A549 (cell line): ENCODE measurements around the gene ZSWIM3. TPM values are rescaled to one million over a fixed set of nuclear protein-coding genes. Genes with fewer than 3 reads are reported as not detected.

Experiments
- ATAC-seq, 2 experiments: fragments of 200-7000 bp in 1 of 2; fragments of >200 bp in 1 of 2; cut with Nextera tagmentation in 1 of 2; cut with Tn5 transposase in 1 of 2; 3 replicates each; pipeline versions ENCODE4 v1.8.0 to v1.9.1; 2018 to 2020; ENCODE audit warnings: mild to moderate bottlenecking in 1 of 2, moderate library complexity in 1 of 2
- CTCF ChIA-PET: fragments of 300-600 bp; sonication (Branson Sonifier 250); formaldehyde crosslinking; extraction: SDS; loops from one replicate; lab custom pipeline; 2021; ENCODE audit warnings: antibody characterized with exemption, inconsistent platforms; lab: Yijun Ruan, JAX
- POLR2A ChIA-PET: fragments of 350-600 bp; formaldehyde crosslinking; extraction: SDS; loops from one replicate; lab custom pipeline; 2021; ENCODE audit warnings: antibody characterized with exemption, inconsistent platforms; lab: Yijun Ruan, JAX
- DNase-seq, 2 experiments: peaks; one replicate each; pipeline versions ENCODE4 v3.0.0 to v3.0.0-alpha.2; 2011 to 2016; ENCODE audit warnings: low read depth in 1 of 2, low spot score in 1 of 2
- FAIRE-seq: peaks from 2 replicates; lab custom pipeline; 2011; peaks lifted over from hg19 to GRCh38; lab: Jason Lieb, UNC
- H3K27ac ChIP-seq, 2 experiments: fragments of >200 bp; sonication (Bioruptor Twin); formaldehyde crosslinking; 3 replicates each; pipeline ENCODE4 v1.5.1; 2016 to 2017
- H3K4me1 ChIP-seq: fragments of >200 bp; sonication (Bioruptor Twin); formaldehyde crosslinking; 3 replicates; pipeline ENCODE4 v1.6.1; 2016
- H3K4me2 ChIP-seq: fragments of >200 bp; sonication (Bioruptor Twin); formaldehyde crosslinking; 3 replicates; pipeline ENCODE4 v1.6.1; 2016
- H3K4me3 ChIP-seq: fragments of >200 bp; sonication (Bioruptor Twin); formaldehyde crosslinking; 3 replicates; pipeline ENCODE4 v1.5.1; 2016
- H3K9me3 ChIP-seq: fragments of >200 bp; sonication (Bioruptor Twin); formaldehyde crosslinking; 3 replicates; pipeline ENCODE4 v1.6.1; 2016
- BHLHE40 ChIP-seq: IDR thresholded peaks from 2 replicates; pipeline ENCODE4 v1.6.1; 2012; ENCODE audit warnings: low read depth, low read length, inconsistent platforms
- CBX2 ChIP-seq: fragments of 200-600 bp; sonication (generic); IDR thresholded peaks from 2 replicates; pipeline ENCODE4 v1.6.1; 2016; ENCODE audit warnings: low read depth, mild to moderate bottlenecking, borderline replicate concordance
- CHD4 ChIP-seq: fragments of 200-600 bp; sonication (generic); IDR thresholded peaks from 2 replicates; pipeline ENCODE4 v1.6.1; 2016; ENCODE audit warnings: antibody characterized with exemption, mild to moderate bottlenecking, borderline replicate concordance
- EP300 ChIP-seq, 2 experiments: fragments of >200 bp; sonication (Bioruptor Twin); formaldehyde crosslinking; IDR thresholded peaks; 2 replicates in 1 of 2; 3 replicates in 1 of 2; pipeline ENCODE4 v1.6.1; 2016 to 2017
- FOXS1 ChIP-seq: fragments of 250-450 bp; sonication (Bioruptor Pico); IDR thresholded peaks from 2 replicates; pipeline ENCODE4 v1.5.0; 2020; ENCODE audit warnings: mild to moderate bottlenecking, moderate library complexity
- HDAC2 ChIP-seq: fragments of 200-600 bp; sonication (generic); IDR thresholded peaks from 2 replicates; pipeline ENCODE4 v1.6.1; 2016
- HEYL ChIP-seq: fragments of 250-450 bp; sonication (Bioruptor Pico); IDR thresholded peaks from 2 replicates; pipeline ENCODE4 v1.8.0; 2021; ENCODE audit warnings: mild to moderate bottlenecking, moderate library complexity
- HOXB13 ChIP-seq: fragments of 250-450 bp; sonication (Bioruptor Pico); IDR thresholded peaks from 2 replicates; pipeline ENCODE4 v1.5.0; 2020; ENCODE audit warnings: low read depth, mild to moderate bottlenecking, moderate library complexity
- HOXB5 ChIP-seq: fragments of 250-450 bp; sonication (Bioruptor Pico); IDR thresholded peaks from 2 replicates; pipeline ENCODE4 v1.5.0; 2020; ENCODE audit warnings: mild to moderate bottlenecking, moderate library complexity
- JUN ChIP-seq, 2 experiments: fragments of >200 bp; sonication (Bioruptor Twin); formaldehyde crosslinking; IDR thresholded peaks; 2 replicates in 1 of 2; 3 replicates in 1 of 2; pipeline ENCODE4 v1.6.1; 2016 to 2017
- KDM5A ChIP-seq: fragments of 200-600 bp; sonication (generic); IDR thresholded peaks from 2 replicates; pipeline ENCODE4 v1.6.1; 2016; ENCODE audit warnings: antibody characterized with exemption, mild to moderate bottlenecking
- MAFK ChIP-seq: fragments of 450-650 bp; IDR thresholded peaks from 2 replicates; pipeline ENCODE4 v1.6.1; 2014; ENCODE audit not compliant: partially characterized antibody
- MYC ChIP-seq: IDR thresholded peaks from 2 replicates; pipeline ENCODE4 v1.6.1; 2012; ENCODE audit warnings: mild to moderate bottlenecking, inconsistent platforms, low read length, improper control_type of control experiment, borderline replicate concordance
- NFE2L2 ChIP-seq: fragments of 150-350 bp; conservative IDR thresholded peaks from 2 replicates; pipeline ENCODE4 v1.6.1; 2014; ENCODE audit warnings: low read length
- RARB ChIP-seq: fragments of 250-450 bp; sonication (Bioruptor Pico); IDR thresholded peaks from 2 replicates; pipeline ENCODE4 v1.8.0; 2021; ENCODE audit warnings: mild to moderate bottlenecking, moderate library complexity
- RFX5 ChIP-seq: fragments of 450-650 bp; IDR thresholded peaks from 2 replicates; pipeline ENCODE4 v1.7.1; 2014; ENCODE audit warnings: antibody characterized with exemption, mild to moderate bottlenecking, moderate library complexity
- ZC3H11A ChIP-seq: fragments of 450-650 bp; IDR thresholded peaks from 2 replicates; pipeline ENCODE4 v1.6.1; 2014; ENCODE audit warnings: antibody characterized with exemption, mild to moderate bottlenecking
- ZNF302 ChIP-seq: fragments of 250-450 bp; sonication (Bioruptor Pico); IDR thresholded peaks from 2 replicates; pipeline ENCODE4 v1.9.0; 2021; ENCODE audit warnings: inconsistent platforms, mild to moderate bottlenecking, moderate library complexity
- WGBS: methylation state at CpG from one replicate; pipeline ENCODE4 v1.1.6; 2017; ENCODE audit errors: missing lambda C conversion rate; 5-methylcytosine and 5-hydroxymethylcytosine counted together
- polyA plus RNA-seq, 4 experiments: library from polyadenylated mRNA; depleted of rRNA in 3 of 4; stranded (reverse); fragments of >200 nt; fragmentation: RNase III in 1 of 4; extraction: RNeasy Plus Mini Kit Qiagen cat#74134 plus additional on column Dnase treatment in 1 of 4; gene quantifications; 2 replicates in 3 of 4; 3 replicates in 1 of 4; pipeline ENCODE4 v1.2.3, GENCODE V29; 2011 to 2017
- TF ChIP-seq, protein P1 (sequence below): IDR thresholded peaks from 2 replicates; pipeline ENCODE4 v1.6.1; 2012
- TF ChIP-seq, protein P2 (sequence below): IDR thresholded peaks from 2 replicates; pipeline ENCODE4 v1.6.1; 2012; ENCODE audit warnings: low read depth, borderline replicate concordance
- TF ChIP-seq, protein P3 (sequence below): fragments of 250-450 bp; sonication (Bioruptor Pico); IDR thresholded peaks from 2 replicates; pipeline ENCODE4 v1.5.0; 2020; ENCODE audit warnings: low read depth, mild to moderate bottlenecking, moderate library complexity
- TF ChIP-seq, protein P4 (sequence below): IDR thresholded peaks from 2 replicates; pipeline ENCODE4 v1.6.1; 2012
- TF ChIP-seq, protein P5 (sequence below): fragments of 250-450 bp; sonication (Bioruptor Pico); IDR thresholded peaks from 2 replicates; pipeline ENCODE4 v1.5.0; 2021; ENCODE audit warnings: mild to moderate bottlenecking, moderate library complexity, borderline replicate concordance
- TF ChIP-seq, protein P6 (sequence below): fragments of >200 bp; sonication (Bioruptor Twin); formaldehyde crosslinking; IDR thresholded peaks from 2 replicates; pipeline ENCODE4 v1.6.1; 2016
- TF ChIP-seq, protein P7 (sequence below): fragments of 150-350 bp; IDR thresholded peaks from 2 replicates; pipeline ENCODE4 v1.6.1; 2014; ENCODE audit warnings: low read depth, mild to moderate bottlenecking, low read length

Gene ZSWIM3
- polyA plus RNA-seq, 2 of the 4 experiments (the other 2 are of a cell fraction), result 1.1 to 1.3 TPM

DNA sequence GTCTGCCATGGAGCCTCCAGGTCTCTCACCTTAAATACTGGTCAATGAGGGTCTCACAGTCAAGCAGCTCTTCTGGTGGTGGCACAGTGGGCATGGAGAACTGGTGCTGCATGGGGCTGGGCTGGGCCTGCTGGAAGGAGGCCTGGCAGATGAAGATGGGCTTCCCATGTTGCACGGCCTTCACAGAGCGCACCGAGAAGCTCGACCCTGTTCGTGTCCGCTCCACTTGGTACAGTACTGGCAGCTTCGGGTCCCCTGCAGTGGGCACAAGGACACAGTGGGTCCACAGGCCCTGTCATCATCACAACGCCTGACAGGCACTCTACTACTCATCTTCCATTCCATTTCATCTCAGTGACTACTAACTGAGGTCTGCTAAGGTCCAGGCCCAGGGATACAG lies 9.0 kb upstream of the ZSWIM3 start:
- no peak overlapping the region for H3K4me3 ChIP-seq
- FAIRE-seq (no peak), DNase-seq (no peak)
- POLR2A ChIA-PET, result no interaction called here
- no peaks in the 10 kb centered on the region for H3K4me1 ChIP-seq
- H3K9me3 ChIP-seq, result no peaks in the 10 kb centered on the region
- TF ChIP-seq, protein P1, sequence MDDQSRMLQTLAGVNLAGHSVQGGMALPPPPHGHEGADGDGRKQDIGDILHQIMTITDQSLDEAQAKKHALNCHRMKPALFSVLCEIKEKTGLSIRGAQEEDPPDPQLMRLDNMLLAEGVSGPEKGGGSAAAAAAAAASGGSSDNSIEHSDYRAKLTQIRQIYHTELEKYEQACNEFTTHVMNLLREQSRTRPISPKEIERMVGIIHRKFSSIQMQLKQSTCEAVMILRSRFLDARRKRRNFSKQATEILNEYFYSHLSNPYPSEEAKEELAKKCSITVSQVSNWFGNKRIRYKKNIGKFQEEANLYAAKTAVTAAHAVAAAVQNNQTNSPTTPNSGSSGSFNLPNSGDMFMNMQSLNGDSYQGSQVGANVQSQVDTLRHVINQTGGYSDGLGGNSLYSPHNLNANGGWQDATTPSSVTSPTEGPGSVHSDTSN, result no peak
- TF ChIP-seq ZC3H11A (no peak), CBX2 (no peak), HOXB13 (CRISPR knock-in tag) (no peak), MYC (no peak), FOXS1 (CRISPR knock-in tag) (no peak), HEYL (CRISPR knock-in tag) (no peak)
- TF ChIP-seq, protein P2, sequence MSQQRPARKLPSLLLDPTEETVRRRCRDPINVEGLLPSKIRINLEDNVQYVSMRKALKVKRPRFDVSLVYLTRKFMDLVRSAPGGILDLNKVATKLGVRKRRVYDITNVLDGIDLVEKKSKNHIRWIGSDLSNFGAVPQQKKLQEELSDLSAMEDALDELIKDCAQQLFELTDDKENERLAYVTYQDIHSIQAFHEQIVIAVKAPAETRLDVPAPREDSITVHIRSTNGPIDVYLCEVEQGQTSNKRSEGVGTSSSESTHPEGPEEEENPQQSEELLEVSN, result no peak
- TF ChIP-seq, all 56 proteins: peak for 0
- Histone ChIP-seq H3K4me2 (no peak overlapping the region), H3K27ac (no peak overlapping the region)
- 92% methylated on average over 8 of the region's 8 CpGs for WGBS
- CTCF ChIA-PET, result interaction anchor here (0.6 kb wide), 1 partner anchor 48 kb away, joined by 3 read pairs; no protein-coding TSS in a partner anchor
- ATAC-seq, result peak in 1 of 2 experiments; percentile 20; a peak in 1 of 6 replicates

DNA sequence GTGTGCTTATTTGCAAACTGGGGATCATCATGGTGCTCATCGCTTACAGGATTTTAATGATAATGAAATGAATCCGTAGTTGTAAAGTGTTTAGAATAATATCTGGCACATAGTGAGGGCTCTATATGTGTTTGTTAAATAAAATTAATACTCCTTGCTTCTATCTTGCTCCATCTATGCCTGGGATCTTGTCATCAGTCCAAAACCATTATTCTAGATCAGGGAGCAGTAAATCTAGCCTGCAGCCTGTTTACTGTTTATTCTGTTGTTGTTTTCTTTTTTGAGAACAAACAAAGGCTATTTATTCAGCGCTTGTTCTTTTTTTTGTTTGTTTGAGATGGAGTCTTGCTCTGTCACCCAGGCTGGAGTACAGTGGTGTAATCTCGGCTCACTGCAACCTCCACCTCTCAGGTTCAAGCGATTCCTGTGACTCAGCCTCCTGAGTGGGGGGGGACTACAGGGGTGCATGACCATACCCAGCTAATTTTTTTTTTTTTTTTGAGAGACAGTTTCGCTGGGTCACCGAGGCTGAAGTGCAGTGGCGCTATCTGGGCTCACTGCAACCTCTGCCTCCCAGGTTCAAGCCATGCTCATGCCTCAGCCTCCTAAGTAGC lies 8.3 kb upstream of the ZSWIM3 start:
- ChIA-PET CTCF (interaction anchor here (0.7 to 1.3 kb wide), 2 partner anchors 19 to 104 kb away, joined by 3 to 4 read pairs; no protein-coding TSS in a partner anchor), POLR2A (no interaction called here)
- no peak for TF ChIP-seq NFE2L2
- TF ChIP-seq, protein P3, sequence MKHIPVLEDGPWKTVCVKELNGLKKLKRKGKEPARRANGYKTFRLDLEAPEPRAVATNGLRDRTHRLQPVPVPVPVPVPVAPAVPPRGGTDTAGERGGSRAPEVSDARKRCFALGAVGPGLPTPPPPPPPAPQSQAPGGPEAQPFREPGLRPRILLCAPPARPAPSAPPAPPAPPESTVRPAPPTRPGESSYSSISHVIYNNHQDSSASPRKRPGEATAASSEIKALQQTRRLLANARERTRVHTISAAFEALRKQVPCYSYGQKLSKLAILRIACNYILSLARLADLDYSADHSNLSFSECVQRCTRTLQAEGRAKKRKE, result no peak
- TF ChIP-seq ZC3H11A, result no peak
- no peak for TF ChIP-seq CHD4
- TF ChIP-seq, protein P4, sequence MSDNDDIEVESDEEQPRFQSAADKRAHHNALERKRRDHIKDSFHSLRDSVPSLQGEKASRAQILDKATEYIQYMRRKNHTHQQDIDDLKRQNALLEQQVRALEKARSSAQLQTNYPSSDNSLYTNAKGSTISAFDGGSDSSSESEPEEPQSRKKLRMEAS, result no peak
- TF ChIP-seq, protein P5, sequence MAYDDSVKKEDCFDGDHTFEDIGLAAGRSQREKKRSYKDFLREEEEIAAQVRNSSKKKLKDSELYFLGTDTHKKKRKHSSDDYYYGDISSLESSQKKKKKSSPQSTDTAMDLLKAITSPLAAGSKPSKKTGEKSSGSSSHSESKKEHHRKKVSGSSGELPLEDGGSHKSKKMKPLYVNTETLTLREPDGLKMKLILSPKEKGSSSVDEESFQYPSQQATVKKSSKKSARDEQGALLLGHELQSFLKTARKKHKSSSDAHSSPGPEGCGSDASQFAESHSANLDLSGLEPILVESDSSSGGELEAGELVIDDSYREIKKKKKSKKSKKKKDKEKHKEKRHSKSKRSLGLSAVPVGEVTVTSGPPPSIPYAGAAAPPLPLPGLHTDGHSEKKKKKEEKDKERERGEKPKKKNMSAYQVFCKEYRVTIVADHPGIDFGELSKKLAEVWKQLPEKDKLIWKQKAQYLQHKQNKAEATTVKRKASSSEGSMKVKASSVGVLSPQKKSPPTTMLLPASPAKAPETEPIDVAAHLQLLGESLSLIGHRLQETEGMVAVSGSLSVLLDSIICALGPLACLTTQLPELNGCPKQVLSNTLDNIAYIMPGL, result no peak
- TF ChIP-seq KDM5A, result no peak
- no peak for TF ChIP-seq ZNF302 (CRISPR knock-in tag)
- TF ChIP-seq RFX5, result no peak
- TF ChIP-seq HEYL (CRISPR knock-in tag), result no peak
- TF ChIP-seq BHLHE40, result no peak
- no peak for TF ChIP-seq HDAC2
- TF ChIP-seq, protein P6, sequence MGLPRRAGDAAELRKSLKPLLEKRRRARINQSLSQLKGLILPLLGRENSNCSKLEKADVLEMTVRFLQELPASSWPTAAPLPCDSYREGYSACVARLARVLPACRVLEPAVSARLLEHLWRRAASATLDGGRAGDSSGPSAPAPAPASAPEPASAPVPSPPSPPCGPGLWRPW, result no peak
- no peak for TF ChIP-seq EP300 (IDR thresholded peaks at IDR 0.05)
- TF ChIP-seq MAFK, result no peak
- TF ChIP-seq HOXB5, result no peak
- no peak for TF ChIP-seq RARB
- TF ChIP-seq, protein P7, sequence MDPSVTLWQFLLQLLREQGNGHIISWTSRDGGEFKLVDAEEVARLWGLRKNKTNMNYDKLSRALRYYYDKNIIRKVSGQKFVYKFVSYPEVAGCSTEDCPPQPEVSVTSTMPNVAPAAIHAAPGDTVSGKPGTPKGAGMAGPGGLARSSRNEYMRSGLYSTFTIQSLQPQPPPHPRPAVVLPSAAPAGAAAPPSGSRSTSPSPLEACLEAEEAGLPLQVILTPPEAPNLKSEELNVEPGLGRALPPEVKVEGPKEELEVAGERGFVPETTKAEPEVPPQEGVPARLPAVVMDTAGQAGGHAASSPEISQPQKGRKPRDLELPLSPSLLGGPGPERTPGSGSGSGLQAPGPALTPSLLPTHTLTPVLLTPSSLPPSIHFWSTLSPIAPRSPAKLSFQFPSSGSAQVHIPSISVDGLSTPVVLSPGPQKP, result no peak
- no peak for TF ChIP-seq JUN (IDR thresholded peaks at IDR 0.05)
- ATAC-seq (peak in 1 of 2 experiments; percentile 52; a peak in 3 of 6 replicates), FAIRE-seq (no peak), DNase-seq (no peak)
- H3K4me2 ChIP-seq, result no peak overlapping the region
- H3K4me3 ChIP-seq, result no peak overlapping the region
- WGBS, result 83% methylated on average over 8 of the region's 8 CpGs
- no peak overlapping the region for H3K27ac ChIP-seq
- no peaks in the 10 kb centered on the region for H3K4me1 ChIP-seq
- H3K9me3 ChIP-seq, result no peaks in the 10 kb centered on the region
